ENCODE measurements around the gene ZBTB46. TPM values are rescaled to one million over a fixed set of nuclear protein-coding genes. Genes with fewer than 3 reads are reported as not detected.
"Not testable (repeated sequence)": the region's sequence is repeated elsewhere in the genome, so short reads cannot be mapped to it uniquely, and the experiment has no call there.

ZBTB46 gene, protein sequence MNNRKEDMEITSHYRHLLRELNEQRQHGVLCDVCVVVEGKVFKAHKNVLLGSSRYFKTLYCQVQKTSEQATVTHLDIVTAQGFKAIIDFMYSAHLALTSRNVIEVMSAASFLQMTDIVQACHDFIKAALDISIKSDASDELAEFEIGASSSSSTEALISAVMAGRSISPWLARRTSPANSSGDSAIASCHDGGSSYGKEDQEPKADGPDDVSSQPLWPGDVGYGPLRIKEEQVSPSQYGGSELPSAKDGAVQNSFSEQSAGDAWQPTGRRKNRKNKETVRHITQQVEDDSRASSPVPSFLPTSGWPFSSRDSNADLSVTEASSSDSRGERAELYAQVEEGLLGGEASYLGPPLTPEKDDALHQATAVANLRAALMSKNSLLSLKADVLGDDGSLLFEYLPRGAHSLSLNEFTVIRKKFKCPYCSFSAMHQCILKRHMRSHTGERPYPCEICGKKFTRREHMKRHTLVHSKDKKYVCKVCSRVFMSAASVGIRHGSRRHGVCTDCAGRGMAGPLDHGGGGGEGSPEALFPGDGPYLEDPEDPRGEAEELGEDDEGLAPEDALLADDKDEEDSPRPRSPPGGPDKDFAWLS
- polyA plus RNA-seq (2011; rRNA removed) = 2.0 and 2.8 TPM in 2 replicates
- polyA minus RNA-seq (2011; rRNA and poly(A)+ RNA removed) = 9.7 and 13.5 TPM in 2 replicates

DNA sequence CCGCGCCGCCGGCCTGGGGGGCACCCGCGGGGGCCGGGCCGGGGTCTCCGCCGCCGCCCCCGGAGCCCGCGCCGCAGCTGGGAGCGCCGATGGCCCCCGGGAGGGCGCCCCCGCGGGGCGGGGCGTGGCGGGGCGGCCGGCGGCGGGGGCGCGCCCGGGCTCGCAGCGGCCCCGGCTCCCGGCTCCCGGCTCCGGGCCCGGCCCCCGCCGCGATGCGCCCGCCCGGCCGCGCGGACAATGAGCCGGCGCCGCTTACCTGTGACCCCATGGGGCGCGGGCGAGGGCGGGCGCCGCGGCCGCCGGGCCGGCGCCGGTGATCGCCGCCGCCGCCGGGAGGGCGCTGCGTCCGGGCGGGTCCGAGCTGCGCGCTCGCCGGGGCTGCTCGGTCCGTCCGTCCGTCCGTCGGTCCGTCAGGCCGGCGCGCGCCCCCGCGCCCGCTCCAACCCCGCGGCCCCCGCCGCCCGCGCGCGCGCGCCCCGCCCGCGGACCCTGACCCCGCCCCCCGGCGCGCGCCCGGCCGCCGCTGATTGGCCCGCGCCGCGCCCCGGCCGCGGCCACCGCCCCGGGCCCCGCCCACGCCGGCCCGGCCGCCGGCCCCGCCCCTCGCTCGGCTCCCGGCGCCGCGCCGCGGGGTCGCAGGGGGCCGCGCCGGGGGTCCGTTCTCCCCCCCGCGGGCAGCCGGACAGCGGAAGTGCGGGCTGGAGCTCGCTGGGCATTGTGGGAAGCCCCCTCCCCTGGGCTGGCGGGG, at the start of gene ZBTB46:
ZBTB46 (minus strand) TSS at position 424 of the 748 bp plus-strand sequence. CDS start 40,507 bp downstream, outside the sequence.
- POLR2A ChIA-PET = no interaction called here
- no peak for DNase-seq (ENCODE audit: low read depth, low spot score)
- TF ChIP-seq, protein P1, sequence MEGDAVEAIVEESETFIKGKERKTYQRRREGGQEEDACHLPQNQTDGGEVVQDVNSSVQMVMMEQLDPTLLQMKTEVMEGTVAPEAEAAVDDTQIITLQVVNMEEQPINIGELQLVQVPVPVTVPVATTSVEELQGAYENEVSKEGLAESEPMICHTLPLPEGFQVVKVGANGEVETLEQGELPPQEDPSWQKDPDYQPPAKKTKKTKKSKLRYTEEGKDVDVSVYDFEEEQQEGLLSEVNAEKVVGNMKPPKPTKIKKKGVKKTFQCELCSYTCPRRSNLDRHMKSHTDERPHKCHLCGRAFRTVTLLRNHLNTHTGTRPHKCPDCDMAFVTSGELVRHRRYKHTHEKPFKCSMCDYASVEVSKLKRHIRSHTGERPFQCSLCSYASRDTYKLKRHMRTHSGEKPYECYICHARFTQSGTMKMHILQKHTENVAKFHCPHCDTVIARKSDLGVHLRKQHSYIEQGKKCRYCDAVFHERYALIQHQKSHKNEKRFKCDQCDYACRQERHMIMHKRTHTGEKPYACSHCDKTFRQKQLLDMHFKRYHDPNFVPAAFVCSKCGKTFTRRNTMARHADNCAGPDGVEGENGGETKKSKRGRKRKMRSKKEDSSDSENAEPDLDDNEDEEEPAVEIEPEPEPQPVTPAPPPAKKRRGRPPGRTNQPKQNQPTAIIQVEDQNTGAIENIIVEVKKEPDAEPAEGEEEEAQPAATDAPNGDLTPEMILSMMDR (IDR thresholded peaks at IDR 0.05; ENCODE audit: low read depth, low read length) = no peak
- Histone ChIP-seq H3K27me3 (ENCODE audit: control insufficient read depth, insufficient read depth, low read length) (no peaks in the 10 kb centered on the region), H3K27ac (ENCODE audit: low read depth, low read length) (peak within 1 kb of the TSS; percentile 21), H3K9me3 (ENCODE audit: control insufficient read depth, insufficient read depth, low read length) (peaks cover 10% of the 10 kb centered on the region; the same call in 1 of the 2 replicates), H3K4me3 (ENCODE audit: low read depth, low read length) (peak within 1 kb of the TSS; percentile 74)
- CTCF ChIA-PET = interaction anchor here (1.0 kb wide), 1 partner anchor 56 kb away, joined by 3 read pairs; no protein-coding TSS in a partner anchor

DNA sequence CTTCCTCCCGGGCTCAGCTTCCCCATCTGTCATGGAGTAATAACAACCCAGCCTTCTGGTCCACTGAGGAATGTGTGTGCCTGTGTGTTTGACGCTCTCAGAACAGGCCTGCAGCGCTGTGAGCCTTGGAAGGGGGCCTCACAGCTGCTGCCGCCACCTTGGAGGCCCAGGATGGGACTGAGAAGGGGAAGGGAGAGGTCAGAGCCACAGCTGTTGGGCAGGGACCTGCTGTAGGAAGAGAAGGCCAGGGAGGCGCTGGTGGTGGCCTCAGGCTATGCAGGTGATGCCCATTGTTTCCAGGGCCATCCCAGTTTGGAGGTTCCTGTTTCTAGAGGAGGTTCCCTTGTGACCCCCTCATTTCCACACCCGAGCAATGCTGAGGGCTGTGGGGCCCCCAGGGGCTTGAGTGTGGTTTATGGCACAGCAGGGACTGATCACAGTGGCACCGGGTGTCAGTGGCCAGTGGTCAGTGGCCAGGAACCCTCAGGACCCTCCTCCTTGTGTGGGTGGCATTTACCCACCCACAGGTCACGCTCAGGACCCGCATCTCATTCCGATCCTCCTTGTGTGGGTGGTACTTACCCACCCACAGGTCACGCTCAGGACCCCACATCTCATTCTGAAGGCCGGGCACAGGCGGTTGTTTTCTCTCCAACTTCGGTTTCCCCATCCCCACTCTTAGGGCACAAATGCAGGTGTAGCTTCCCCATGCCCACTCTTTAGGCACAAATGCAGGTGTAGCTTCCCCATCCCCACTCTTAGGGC, 48.0 kb upstream of the ZBTB46 start:
- Histone ChIP-seq H3K27ac (ENCODE audit: low read depth, low read length) (no peak overlapping the region), H3K27me3 (ENCODE audit: control insufficient read depth, insufficient read depth, low read length) (no peaks in the 10 kb centered on the region), H3K9me3 (ENCODE audit: control insufficient read depth, insufficient read depth, low read length) (no peaks in the 10 kb centered on the region), H3K4me3 (ENCODE audit: low read depth, low read length) (no peak overlapping the region)
- CTCF ChIA-PET = no interaction called here
- TF ChIP-seq, protein P1 (IDR thresholded peaks at IDR 0.05; ENCODE audit: low read depth, low read length) = no peak
- POLR2A ChIA-PET = interaction anchor here (0.9 to 1.3 kb wide), 2 partner anchors 15 to 17 kb away, joined by 3 read pairs; no protein-coding TSS in a partner anchor
- DNase-seq (ENCODE audit: low read depth, low spot score) = no peak

DNA sequence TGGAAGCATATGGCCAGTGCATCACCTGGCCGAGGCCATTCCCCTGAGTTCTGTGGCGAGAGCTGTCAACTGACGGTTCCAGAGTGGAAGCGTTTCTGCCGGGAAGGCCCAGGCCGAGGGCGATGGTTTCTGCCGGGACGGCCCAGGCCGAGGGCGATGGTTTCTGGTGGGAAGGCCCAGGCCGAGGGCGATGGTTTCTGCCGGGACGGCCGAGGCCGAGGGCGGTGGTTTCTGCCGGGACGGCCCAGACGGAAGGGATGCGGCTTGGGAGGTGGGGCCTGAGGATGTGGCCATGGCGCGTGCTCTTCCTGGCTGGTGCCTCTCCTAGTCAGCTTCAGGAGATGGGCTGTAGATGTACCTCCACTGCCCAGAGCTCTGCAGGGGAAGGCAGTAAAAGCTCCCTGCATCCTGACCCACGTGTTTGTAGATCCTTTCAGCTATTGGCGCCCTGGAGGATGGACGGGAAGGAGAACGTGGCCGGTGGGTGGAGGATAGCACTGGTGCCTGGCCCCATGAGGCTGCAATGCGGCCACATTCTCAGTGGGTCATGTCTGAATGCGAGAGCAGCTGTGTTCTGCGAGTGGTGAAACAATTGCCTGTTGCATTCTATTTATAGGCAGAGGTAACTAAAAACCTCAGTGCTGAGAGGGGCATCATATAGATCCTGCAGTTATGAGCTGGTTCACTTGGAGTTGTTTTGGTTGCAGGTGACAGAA, 46.8 kb upstream of the ZBTB46 start:
- Histone ChIP-seq H3K27me3 (ENCODE audit: control insufficient read depth, insufficient read depth, low read length) (no peaks in the 10 kb centered on the region), H3K27ac (ENCODE audit: low read depth, low read length) (no peak overlapping the region), H3K4me3 (ENCODE audit: low read depth, low read length) (no peak overlapping the region), H3K9me3 (ENCODE audit: control insufficient read depth, insufficient read depth, low read length) (no peaks in the 10 kb centered on the region)
- ChIA-PET CTCF (no interaction called here), POLR2A (interaction anchor here (0.9 to 1.3 kb wide), 2 partner anchors 16 to 18 kb away, joined by 3 read pairs; no protein-coding TSS in a partner anchor)
- TF ChIP-seq, protein P1 (IDR thresholded peaks at IDR 0.05; ENCODE audit: low read depth, low read length) = no peak
- DNase-seq (ENCODE audit: low read depth, low spot score) = no peak

DNA sequence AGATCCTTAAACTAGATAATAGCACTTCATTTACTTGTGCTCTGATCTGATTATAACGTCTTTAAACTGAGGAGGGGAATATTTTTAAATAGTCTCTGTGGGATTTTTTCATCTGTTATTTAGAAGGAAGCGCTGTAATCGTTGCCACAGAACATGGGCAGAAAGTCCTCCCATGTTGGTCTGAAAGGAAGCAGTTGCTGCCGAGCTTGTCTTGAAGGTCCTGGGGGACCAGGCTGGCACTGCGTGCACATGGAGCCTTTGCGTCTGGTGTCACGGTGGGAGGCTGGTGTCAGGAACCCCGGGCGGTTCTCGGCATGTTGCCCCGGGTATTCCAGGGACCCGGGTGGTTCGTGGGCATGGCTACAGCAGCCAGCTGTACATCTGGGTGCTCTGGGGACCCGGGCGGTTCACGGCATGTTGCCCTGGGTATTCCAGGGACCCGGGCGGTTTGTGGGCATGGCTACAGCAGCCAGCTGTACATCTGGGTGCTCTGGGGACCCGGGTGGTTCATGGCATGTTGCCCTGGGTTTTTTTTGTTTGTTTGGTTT, 45.5 kb upstream of the ZBTB46 start:
- CTCF ChIA-PET = no interaction called here
- no peak for DNase-seq (ENCODE audit: low read depth, low spot score)
- H3K9me3 ChIP-seq (ENCODE audit: control insufficient read depth, insufficient read depth, low read length) = no peaks in the 10 kb centered on the region
- H3K27ac ChIP-seq (ENCODE audit: low read depth, low read length) = no peak overlapping the region
- TF ChIP-seq, protein P1 (IDR thresholded peaks at IDR 0.05; ENCODE audit: low read depth, low read length) = no peak
- POLR2A ChIA-PET = interaction anchor here (0.6 to 1.5 kb wide), 3 partner anchors 11 to 57 kb away, joined by 3 to 14 read pairs (median 5); partner anchors contain the start of gene TPD52L2
- H3K4me3 ChIP-seq (ENCODE audit: low read depth, low read length) = no peak overlapping the region
- no peaks in the 10 kb centered on the region for H3K27me3 ChIP-seq (ENCODE audit: control insufficient read depth, insufficient read depth, low read length)

DNA sequence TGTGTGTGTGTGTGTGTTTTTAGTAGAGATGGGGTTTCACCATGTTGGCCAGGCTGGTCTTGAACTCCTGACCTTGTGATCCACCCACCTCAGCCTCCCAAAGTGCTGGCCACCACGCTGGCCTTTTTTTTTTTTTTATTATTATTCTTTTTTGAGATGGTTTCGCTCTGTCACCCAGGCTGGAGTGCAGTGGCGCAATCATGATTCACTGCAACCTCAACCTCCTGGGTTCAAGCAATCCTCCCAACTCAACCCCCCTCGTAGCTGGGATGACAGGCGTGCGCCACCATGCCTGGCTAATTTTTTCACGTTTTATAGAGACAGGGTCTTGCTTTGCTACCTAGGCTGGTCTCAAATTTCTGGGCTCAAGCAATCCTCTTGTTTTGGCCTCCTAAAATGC, 43.2 kb upstream of the ZBTB46 start:
- H3K27ac ChIP-seq (ENCODE audit: low read depth, low read length) = peak overlapping the region; percentile 21
- H3K9me3 ChIP-seq (ENCODE audit: control insufficient read depth, insufficient read depth, low read length); DNase-seq (ENCODE audit: low read depth, low spot score); H3K4me3 ChIP-seq (ENCODE audit: low read depth, low read length); H3K27me3 ChIP-seq (ENCODE audit: control insufficient read depth, insufficient read depth, low read length); CTCF ChIA-PET: not testable (repeated sequence)
- POLR2A ChIA-PET = interaction anchor here (0.7 kb wide), 1 partner anchor 20 kb away, joined by 3 read pairs; no protein-coding TSS in a partner anchor
